Chondrocyte (in vitro differentiated cells): ENCODE measurements around the gene ARFGEF3. TPM values are rescaled to one million over a fixed set of nuclear protein-coding genes. Genes with fewer than 3 reads are reported as not detected.

Experiments
- DNase-seq: peaks from one replicate; pipeline ENCODE4 v3.0.0; 2021; ENCODE audit warnings: mixed read lengths, low spot score
- H3K27ac Mint-ChIP-seq: one replicate; pipeline ENCODE4 v1.8.0; 2021; ENCODE audit warnings: mild to moderate bottlenecking, moderate library complexity, mixed read lengths; ENCODE audit not compliant: unreplicated experiment
- H3K27me3 Mint-ChIP-seq: 2 replicates; pipeline ENCODE4 v1.8.0; 2021; ENCODE audit warnings: low read depth, mixed read lengths
- H3K36me3 Mint-ChIP-seq: 2 replicates; pipeline ENCODE4 v1.8.0; 2021; ENCODE audit warnings: low read depth, mixed read lengths
- H3K4me1 Mint-ChIP-seq: 2 replicates; pipeline ENCODE4 v1.8.0; 2021; ENCODE audit warnings: low read depth, mild to moderate bottlenecking, mixed read lengths
- H3K4me3 Mint-ChIP-seq: one replicate; pipeline ENCODE4 v1.8.0; 2021; ENCODE audit warnings: mild to moderate bottlenecking, moderate library complexity, mixed read lengths; ENCODE audit not compliant: unreplicated experiment
- H3K9me3 Mint-ChIP-seq: 2 replicates; pipeline ENCODE4 v1.8.0; 2021; ENCODE audit warnings: low read depth, mixed read lengths
- total RNA-seq: library from RNA; stranded (reverse); gene quantifications from 3 replicates; pipeline ENCODE4 v1.2.1, GENCODE V29; 2021
- TF ChIP-seq, protein P1 (sequence below): fragments of 200-600 bp; sonication (generic); IDR thresholded peaks from 2 replicates; pipeline ENCODE4 v1.5.0; 2021; ENCODE audit warnings: antibody characterized with exemption, mild to moderate bottlenecking, moderate library complexity

Gene ARFGEF3
- total RNA-seq, 1 donor from 2014 or later: 2.7 TPM

- TF ChIP-seq, protein P1, sequence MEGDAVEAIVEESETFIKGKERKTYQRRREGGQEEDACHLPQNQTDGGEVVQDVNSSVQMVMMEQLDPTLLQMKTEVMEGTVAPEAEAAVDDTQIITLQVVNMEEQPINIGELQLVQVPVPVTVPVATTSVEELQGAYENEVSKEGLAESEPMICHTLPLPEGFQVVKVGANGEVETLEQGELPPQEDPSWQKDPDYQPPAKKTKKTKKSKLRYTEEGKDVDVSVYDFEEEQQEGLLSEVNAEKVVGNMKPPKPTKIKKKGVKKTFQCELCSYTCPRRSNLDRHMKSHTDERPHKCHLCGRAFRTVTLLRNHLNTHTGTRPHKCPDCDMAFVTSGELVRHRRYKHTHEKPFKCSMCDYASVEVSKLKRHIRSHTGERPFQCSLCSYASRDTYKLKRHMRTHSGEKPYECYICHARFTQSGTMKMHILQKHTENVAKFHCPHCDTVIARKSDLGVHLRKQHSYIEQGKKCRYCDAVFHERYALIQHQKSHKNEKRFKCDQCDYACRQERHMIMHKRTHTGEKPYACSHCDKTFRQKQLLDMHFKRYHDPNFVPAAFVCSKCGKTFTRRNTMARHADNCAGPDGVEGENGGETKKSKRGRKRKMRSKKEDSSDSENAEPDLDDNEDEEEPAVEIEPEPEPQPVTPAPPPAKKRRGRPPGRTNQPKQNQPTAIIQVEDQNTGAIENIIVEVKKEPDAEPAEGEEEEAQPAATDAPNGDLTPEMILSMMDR: no peak
- Mint-ChIP-seq H3K4me1 (peaks cover 11% of the 10 kb centered on the region), H3K27me3 (no peaks in the 10 kb centered on the region), H3K27ac (no peak overlapping the region), H3K9me3 (no peaks in the 10 kb centered on the region), H3K36me3 (no peaks in the 10 kb centered on the region), H3K4me3 (no peak overlapping the region)
- no peak for DNase-seq
Observed at GRCh38 chr6:138230221-138230620, 68.5 kb downstream of the ARFGEF3 start.

DNA sequence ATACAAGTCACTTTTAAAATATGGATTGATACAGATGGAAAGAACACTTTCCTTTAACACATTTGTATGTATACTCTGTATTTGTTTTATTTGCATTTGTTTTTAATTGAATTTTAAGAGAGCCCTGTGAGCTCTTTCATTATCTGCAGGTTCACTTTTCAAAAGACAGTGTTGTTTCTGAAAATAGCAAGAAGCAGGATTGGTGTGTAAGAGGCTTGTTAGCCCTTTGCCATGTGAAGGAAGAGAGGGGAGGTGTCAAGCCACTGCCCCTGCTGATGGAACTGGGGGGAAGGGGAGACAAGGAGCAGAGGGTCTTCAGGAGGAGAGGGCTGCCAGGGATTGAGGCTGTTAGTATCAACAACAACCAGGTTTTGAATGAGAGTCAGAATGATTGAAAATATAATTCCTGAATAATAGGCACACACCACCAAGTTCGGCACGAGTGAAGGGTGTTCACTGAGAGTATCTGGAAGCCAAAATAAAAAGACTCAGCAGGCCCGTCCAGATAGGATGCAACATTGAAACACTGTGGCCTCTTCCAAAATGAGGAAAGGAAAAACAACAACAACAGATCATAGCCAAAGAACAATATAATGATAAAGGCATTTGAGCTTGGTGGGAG is 69.1 kb downstream of the ARFGEF3 start:
- no peaks in the 10 kb centered on the region for H3K9me3 Mint-ChIP-seq
- peaks cover 16% of the 10 kb centered on the region for H3K4me1 Mint-ChIP-seq
- TF ChIP-seq, protein P1: no peak
- no peak for DNase-seq
- H3K27me3 Mint-ChIP-seq: no peaks in the 10 kb centered on the region
- H3K4me3 Mint-ChIP-seq: no peak overlapping the region
- H3K36me3 Mint-ChIP-seq: no peaks in the 10 kb centered on the region
- no peak overlapping the region for H3K27ac Mint-ChIP-seq

GRCh38 chr6:138231381-138231886 is 69.7 kb downstream of the ARFGEF3 start:
- Mint-ChIP-seq H3K36me3 (no peaks in the 10 kb centered on the region), H3K27me3 (no peaks in the 10 kb centered on the region), H3K4me1 (peaks cover 19% of the 10 kb centered on the region), H3K27ac (no peak overlapping the region), H3K9me3 (no peaks in the 10 kb centered on the region), H3K4me3 (no peak overlapping the region)
- TF ChIP-seq, protein P1: no peak
- DNase-seq: no peak

DNA sequence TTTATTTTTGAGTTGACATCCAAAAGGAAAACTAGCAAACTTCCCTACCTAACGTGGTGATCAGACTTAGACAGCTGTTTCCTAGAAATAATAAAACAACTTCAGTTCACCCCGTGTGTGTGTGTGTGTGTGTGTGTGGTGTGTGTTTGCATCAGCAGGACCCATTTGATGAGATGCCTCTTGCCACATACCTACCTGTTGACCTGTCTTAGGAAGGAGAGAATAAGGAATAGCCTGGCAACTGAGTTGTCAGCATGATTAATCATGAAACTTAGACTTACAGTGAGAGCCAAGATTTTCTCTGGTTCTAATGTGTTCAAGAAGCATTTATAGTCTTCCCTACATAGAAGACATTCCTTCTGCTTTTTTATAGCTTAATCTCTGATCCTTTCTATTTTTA is 72.6 kb downstream of the ARFGEF3 start:
- H3K27me3 Mint-ChIP-seq: no peaks in the 10 kb centered on the region
- TF ChIP-seq, protein P1: no peak
- no peak for DNase-seq
- peak overlapping the region; percentile 45 for H3K27ac Mint-ChIP-seq
- no peaks in the 10 kb centered on the region for H3K9me3 Mint-ChIP-seq
- H3K4me1 Mint-ChIP-seq: peaks cover 19% of the 10 kb centered on the region
- H3K36me3 Mint-ChIP-seq: no peaks in the 10 kb centered on the region
- no peak overlapping the region for H3K4me3 Mint-ChIP-seq

- H3K9me3 Mint-ChIP-seq: no peaks in the 10 kb centered on the region
- H3K27ac Mint-ChIP-seq: no peak overlapping the region
- H3K27me3 Mint-ChIP-seq: no peaks in the 10 kb centered on the region
- H3K4me3 Mint-ChIP-seq: no peak overlapping the region
- H3K4me1 Mint-ChIP-seq: peaks cover 19% of the 10 kb centered on the region
- no peak for DNase-seq
- TF ChIP-seq, protein P1: no peak
- no peaks in the 10 kb centered on the region for H3K36me3 Mint-ChIP-seq
Observed at GRCh38 chr6:138235205-138235604, 73.5 kb downstream of the ARFGEF3 start.
